ENCODE data around the gene CHEK1. TPM values are rescaled to one million over a fixed set of nuclear protein-coding genes. Genes with fewer than 3 reads are reported as not detected.
"Not testable (repeated sequence)": the region's sequence is repeated elsewhere in the genome, so short reads cannot be mapped to it uniquely, and the experiment has no call there.

Gene CHEK1
- total RNA-seq (10 to 100 TPM; 11.5 to 25.1 TPM), polyA plus RNA-seq (ENCODE audit: insufficient read depth, low read depth, low replicate concordance) (25.8 TPM)
- long read RNA-seq, donor 1, full-length matches to known transcripts, result 4 of 13 reads
- long read RNA-seq, donor 1, partial matches to known transcripts, result 9 of 13 reads
- long read RNA-seq, donor 1, other reads (novel, unspliced or antisense), result 0 of 13 reads
- long read RNA-seq, donor 2, full-length matches to known transcripts, result 3 of 3 reads
- long read RNA-seq, donor 2, partial matches to known transcripts, result 0 of 3 reads
- long read RNA-seq, donor 2, other reads (novel, unspliced or antisense), result 0 of 3 reads

DNA sequence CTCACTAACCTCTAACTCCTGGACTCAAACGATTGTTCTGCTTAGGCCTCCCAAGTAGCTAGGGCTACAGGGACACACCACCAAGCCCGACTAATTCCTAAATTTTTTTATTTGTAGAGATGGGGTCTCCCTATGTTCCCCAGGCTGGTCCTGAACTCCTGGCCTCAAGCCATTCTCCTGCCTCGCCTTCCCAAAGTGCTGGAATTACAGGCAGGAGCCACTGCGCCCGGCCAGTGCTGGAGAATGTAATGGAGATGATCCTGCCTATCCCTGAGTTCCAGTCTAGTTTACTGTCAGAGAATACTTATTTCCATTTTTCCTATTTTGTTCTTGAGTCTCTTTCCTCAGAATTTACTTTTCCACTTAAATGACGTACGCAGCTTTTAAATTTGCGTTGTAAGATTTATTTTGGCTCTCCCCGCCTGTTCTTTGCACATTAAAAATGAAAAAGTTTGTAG, at the start of gene CHEK1:
Gene CHEK1, plus strand, starts transcription at position 408 of the 458 bp plus-strand sequence. CDS start 1,606 bp downstream, outside the sequence.
- Histone ChIP-seq H3K4me3 (peak within 1 kb of the TSS; percentile 81 to 84), H3K27ac (peak within 1 kb of the TSS; percentile 93 to 98), H3K4me1 (peaks cover 6% of the 10 kb centered on the region), H3K27me3 (no peaks in the 10 kb centered on the region), H3K9me3 (no peaks in the 10 kb centered on the region), H3K36me3 (ENCODE audit: low read depth, missing control alignments) (no peaks in the 10 kb centered on the region)
- 42 to 50% methylated on average over 9 of the region's 9 CpGs for WGBS, 2 donors
- no peak for DNase-seq
- no peak for TF ChIP-seq POLR2A (IDR thresholded peaks at IDR 0.05)
- TF ChIP-seq, protein P1, sequence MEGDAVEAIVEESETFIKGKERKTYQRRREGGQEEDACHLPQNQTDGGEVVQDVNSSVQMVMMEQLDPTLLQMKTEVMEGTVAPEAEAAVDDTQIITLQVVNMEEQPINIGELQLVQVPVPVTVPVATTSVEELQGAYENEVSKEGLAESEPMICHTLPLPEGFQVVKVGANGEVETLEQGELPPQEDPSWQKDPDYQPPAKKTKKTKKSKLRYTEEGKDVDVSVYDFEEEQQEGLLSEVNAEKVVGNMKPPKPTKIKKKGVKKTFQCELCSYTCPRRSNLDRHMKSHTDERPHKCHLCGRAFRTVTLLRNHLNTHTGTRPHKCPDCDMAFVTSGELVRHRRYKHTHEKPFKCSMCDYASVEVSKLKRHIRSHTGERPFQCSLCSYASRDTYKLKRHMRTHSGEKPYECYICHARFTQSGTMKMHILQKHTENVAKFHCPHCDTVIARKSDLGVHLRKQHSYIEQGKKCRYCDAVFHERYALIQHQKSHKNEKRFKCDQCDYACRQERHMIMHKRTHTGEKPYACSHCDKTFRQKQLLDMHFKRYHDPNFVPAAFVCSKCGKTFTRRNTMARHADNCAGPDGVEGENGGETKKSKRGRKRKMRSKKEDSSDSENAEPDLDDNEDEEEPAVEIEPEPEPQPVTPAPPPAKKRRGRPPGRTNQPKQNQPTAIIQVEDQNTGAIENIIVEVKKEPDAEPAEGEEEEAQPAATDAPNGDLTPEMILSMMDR (IDR thresholded peaks at IDR 0.05), result no peak
- intact Hi-C loops (cut with DNase I; ENCODE audit: low total_unique reads), result loop anchor here (10.0 kb wide), 1 partner anchor 250 kb away; no protein-coding TSS in a partner anchor

- H3K27ac ChIP-seq; H3K4me3 ChIP-seq; H3K27me3 ChIP-seq; DNase-seq; H3K36me3 ChIP-seq (ENCODE audit: low read depth, missing control alignments); H3K4me1 ChIP-seq; intact Hi-C loops (cut with DNase I; ENCODE audit: low total_unique reads); H3K9me3 ChIP-seq: not testable (repeated sequence)
- 96 to 97% methylated on average over 14 of the region's 14 CpGs for WGBS, 2 donors
These were observed 47.8 kb upstream of the CHEK1 start for GRCh38 chr11:125577181-125577580.

- WGBS, 2 donors, result 97 to 100% methylated on average over 2 of the region's 2 CpGs
- no peak for DNase-seq
- no peaks in the 10 kb centered on the region for H3K4me1 ChIP-seq
- no peak overlapping the region for H3K4me3 ChIP-seq
- H3K27me3 ChIP-seq, result no peaks in the 10 kb centered on the region
- TF ChIP-seq, protein P1 (IDR thresholded peaks at IDR 0.05), result no peak
- TF ChIP-seq POLR2A (IDR thresholded peaks at IDR 0.05), result no peak
- H3K9me3 ChIP-seq, result no peaks in the 10 kb centered on the region
- no peaks in the 10 kb centered on the region for H3K36me3 ChIP-seq (ENCODE audit: low read depth, missing control alignments)
- no peak overlapping the region for H3K27ac ChIP-seq
- intact Hi-C loops (cut with DNase I; ENCODE audit: low total_unique reads), result no loop called here
These were observed 46.2 kb upstream of the CHEK1 start for GRCh38 chr11:125578783-125579182.

- H3K4me1 ChIP-seq, result no peaks in the 10 kb centered on the region
- no peaks in the 10 kb centered on the region for H3K36me3 ChIP-seq (ENCODE audit: low read depth, missing control alignments)
- no peaks in the 10 kb centered on the region for H3K27me3 ChIP-seq
- H3K27ac ChIP-seq, result no peak overlapping the region
- TF ChIP-seq POLR2A (IDR thresholded peaks at IDR 0.05), result no peak
- TF ChIP-seq, protein P1 (IDR thresholded peaks at IDR 0.05), result no peak
- H3K4me3 ChIP-seq, result no peak overlapping the region
- no peak for DNase-seq
- WGBS, 2 donors, result 94 to 95% methylated on average over 5 of the region's 5 CpGs
- intact Hi-C loops (cut with DNase I; ENCODE audit: low total_unique reads), result no loop called here
- no peaks in the 10 kb centered on the region for H3K9me3 ChIP-seq
These were observed 45.2 kb upstream of the CHEK1 start for GRCh38 chr11:125579811-125580210.

GRCh38 chr11:125583496-125583895, 41.5 kb upstream of the CHEK1 start:
- intact Hi-C loops (cut with DNase I; ENCODE audit: low total_unique reads), result no loop called here
- no peaks in the 10 kb centered on the region for H3K36me3 ChIP-seq (ENCODE audit: low read depth, missing control alignments)
- no peak for DNase-seq

More at GRCh38 chr11:125583496-125583895, 41.5 kb upstream of the CHEK1 start:
- 95 to 96% methylated on average over 11 of the region's 11 CpGs for WGBS, 2 donors
- H3K27me3 ChIP-seq, result no peaks in the 10 kb centered on the region
- H3K9me3 ChIP-seq, result no peaks in the 10 kb centered on the region
- no peak overlapping the region for H3K4me3 ChIP-seq
- no peak for TF ChIP-seq POLR2A (IDR thresholded peaks at IDR 0.05)
- TF ChIP-seq, protein P1 (IDR thresholded peaks at IDR 0.05), result no peak
- no peak overlapping the region for H3K27ac ChIP-seq
- H3K4me1 ChIP-seq, result no peaks in the 10 kb centered on the region

Data from testis (tissue), 5 donors.